CD14-positive monocyte (primary cell): ENCODE results near the gene ZNF414. TPM values are rescaled to one million over a fixed set of nuclear protein-coding genes. Genes with fewer than 3 reads are reported as not detected.
A peak's percentile ranks its signal among the peaks of the same experiment; 100 is the strongest.

ENCODE experiments used
- DNase-seq, 3 donors: peaks; one replicate each; pipeline ENCODE4 v3.0.0-alpha.2; 2011 to 2022
- H2AFZ ChIP-seq: 2 replicates; pipeline ENCODE4 v1.6.0; 2012; ENCODE audit warnings: mild to moderate bottlenecking, low read depth, low read length, inconsistent platforms; ENCODE audit not compliant: insufficient read depth, poor library complexity, severe bottlenecking
- H3K27ac ChIP-seq, 2 donors: 1 replicate in 1 of 2; 2 replicates in 1 of 2; pipeline ENCODE4 v1.5.1; 2012 to 2013; ENCODE audit warnings: low read length in 2 of 2, control low read depth in 1 of 2, inconsistent platforms in 1 of 2, low read depth in 1 of 2, mild to moderate bottlenecking in 1 of 2
- H3K27me3 ChIP-seq, 2 donors: one replicate each; pipeline versions ENCODE4 v1.6.0 to v1.6.1; 2011 to 2013; ENCODE audit warnings: low read length in 2 of 2; ENCODE audit not compliant: control insufficient read depth in 2 of 2, insufficient read depth in 2 of 2
- H3K36me3 ChIP-seq, 2 donors: replicated peaks in 1 of 2; 1 replicate in 1 of 2; 2 replicates in 1 of 2; pipeline versions ENCODE4 v1.5.1 to v1.6.1; 2012 to 2013; ENCODE audit warnings: low read length in 2 of 2, control low read depth in 1 of 2, inconsistent platforms in 1 of 2, mild to moderate bottlenecking in 1 of 2; ENCODE audit not compliant: insufficient read depth in 2 of 2, control insufficient read depth in 1 of 2
- H3K4me1 ChIP-seq, 2 donors: 1 replicate in 1 of 2; 2 replicates in 1 of 2; pipeline versions ENCODE4 v1.5.1 to v1.6.1; 2012 to 2013; ENCODE audit warnings: low read length in 2 of 2, control low read depth in 1 of 2, inconsistent platforms in 1 of 2, mild to moderate bottlenecking in 1 of 2, moderate library complexity in 1 of 2; ENCODE audit not compliant: insufficient read depth in 2 of 2, control insufficient read depth in 1 of 2
- H3K4me2 ChIP-seq: replicated peaks from 2 replicates; pipeline ENCODE3; 2012; ENCODE audit warnings: low read length, moderate library complexity, mild to moderate bottlenecking; ENCODE audit not compliant: poor library complexity, severe bottlenecking; ENCODE audit errors: extremely low read depth
- H3K4me3 ChIP-seq, 3 experiments: fragments of 200-600 bp in 1 of 3; sonication (generic) in 1 of 3; replicated peaks in 1 of 3; 1 replicate in 2 of 3; 2 replicates in 1 of 3; pipeline ENCODE4 v1.5.1; 2011 to 2013; ENCODE audit warnings: low read length in 3 of 3, mild to moderate bottlenecking in 3 of 3, control low read depth in 2 of 3, low read depth in 2 of 3, inconsistent platforms in 1 of 3, moderate library complexity in 1 of 3
- H3K79me2 ChIP-seq: 2 replicates; pipeline ENCODE4 v1.6.0; 2012; ENCODE audit warnings: mild to moderate bottlenecking, control low read depth, inconsistent platforms, low read length, moderate library complexity; ENCODE audit not compliant: insufficient read depth
- H3K9ac ChIP-seq: 2 replicates; pipeline ENCODE4 v1.6.0; 2017; ENCODE audit warnings: low read length, mild to moderate bottlenecking; ENCODE audit not compliant: insufficient read depth, poor library complexity, severe bottlenecking
- H3K9me3 ChIP-seq, 2 donors: replicated peaks in 1 of 2; 1 replicate in 1 of 2; 2 replicates in 1 of 2; pipeline versions ENCODE4 v1.5.1 to v1.6.1; 2012 to 2013; ENCODE audit warnings: low read length in 2 of 2, control low read depth in 1 of 2; ENCODE audit not compliant: control insufficient read depth in 1 of 2, insufficient read depth in 1 of 2
- H4K20me1 ChIP-seq: 2 replicates; pipeline ENCODE4 v1.6.0; 2012; ENCODE audit warnings: mild to moderate bottlenecking, low read length, control low read depth, moderate library complexity; ENCODE audit not compliant: insufficient read depth
- H3K27ac Mint-ChIP-seq, 7 donors: one replicate each; pipeline ENCODE4 v1.8.0; 2020; ENCODE audit warnings: mild to moderate bottlenecking in 7 of 7, mixed read lengths in 7 of 7, moderate library complexity in 6 of 7, inconsistent platforms in 2 of 7
- H3K27me3 Mint-ChIP-seq, 3 donors: one replicate each; pipeline ENCODE4 v1.8.0; 2021 to 2022; ENCODE audit warnings: low read depth in 3 of 3, mild to moderate bottlenecking in 3 of 3, mixed read lengths in 3 of 3, moderate library complexity in 3 of 3, inconsistent platforms in 1 of 3
- H3K36me3 Mint-ChIP-seq, 2 donors: one replicate each; pipeline ENCODE4 v1.8.0; 2020; ENCODE audit warnings: mixed read lengths in 2 of 2, inconsistent platforms in 1 of 2, mild to moderate bottlenecking in 1 of 2
- H3K4me1 Mint-ChIP-seq: one replicate; pipeline ENCODE4 v1.8.0; 2020; ENCODE audit warnings: mild to moderate bottlenecking, mixed read lengths
- H3K4me3 Mint-ChIP-seq, 2 donors: one replicate each; pipeline ENCODE4 v1.8.0; 2020; ENCODE audit warnings: mild to moderate bottlenecking in 2 of 2, mixed read lengths in 2 of 2, moderate library complexity in 1 of 2
- H3K9me3 Mint-ChIP-seq, 7 donors: one replicate each; pipeline ENCODE4 v1.8.0; 2020 to 2022; ENCODE audit warnings: mixed read lengths in 7 of 7, mild to moderate bottlenecking in 6 of 7, moderate library complexity in 6 of 7, inconsistent platforms in 2 of 7
- WGBS: methylation state at CpG from one replicate; pipeline ENCODE4 v1.1.5; 2013; ENCODE audit warnings: missing lambda C conversion rate; ENCODE audit not compliant: insufficient coverage; 5-methylcytosine and 5-hydroxymethylcytosine counted together
- intact Hi-C, 2 donors: fragments of 100-400 bp; cut with micrococcal nuclease; formaldehyde crosslinking; loops; one replicate each; pipeline versions ENCODE4 v1.15.0 to v1.15.1; 2023
- polyA plus RNA-seq, 3 donors: library from polyadenylated mRNA; depleted of rRNA in 1 of 3; unstranded in 2 of 3; stranded (reverse) in 1 of 3; fragments of 300-500 nt in 2 of 3; fragments of >200 nt in 1 of 3; fragmentation: Illumina TruSeq in 2 of 3; gene quantifications; 1 replicate in 2 of 3; 2 replicates in 1 of 3; pipeline ENCODE4 v1.2.3, GENCODE V29; 2012 to 2021
- TF ChIP-seq, protein P1 (sequence below): fragments of 200-600 bp; IDR thresholded peaks from one replicate; pipeline ENCODE4 v1.8.0; 2022; ENCODE audit warnings: antibody characterized with exemption, mild to moderate bottlenecking

The ZNF414 gene
- polyA plus RNA-seq, 3 donors: 4.1 to 21.1 (median 4.7) TPM

GRCh38 chr19:8519388-8519787 lies 5.4 kb upstream of the ZNF414 start:
- peaks cover 56% of the 10 kb centered on the region for H4K20me1 ChIP-seq
- H3K36me3 ChIP-seq: peaks cover 35 to 45% of the 10 kb centered on the region in 2 donors
- Mint-ChIP-seq H3K36me3 (peaks cover 9 to 18% of the 10 kb centered on the region in 2 donors), H3K4me3 (no peak overlapping the region), H3K27ac (peak overlapping the region; percentile 58 to 95 (median 77)), H3K4me1 (peaks cover 56% of the 10 kb centered on the region), H3K27me3 (no peaks in the 10 kb centered on the region), H3K9me3 (no peaks in the 10 kb centered on the region)
- TF ChIP-seq, protein P1, sequence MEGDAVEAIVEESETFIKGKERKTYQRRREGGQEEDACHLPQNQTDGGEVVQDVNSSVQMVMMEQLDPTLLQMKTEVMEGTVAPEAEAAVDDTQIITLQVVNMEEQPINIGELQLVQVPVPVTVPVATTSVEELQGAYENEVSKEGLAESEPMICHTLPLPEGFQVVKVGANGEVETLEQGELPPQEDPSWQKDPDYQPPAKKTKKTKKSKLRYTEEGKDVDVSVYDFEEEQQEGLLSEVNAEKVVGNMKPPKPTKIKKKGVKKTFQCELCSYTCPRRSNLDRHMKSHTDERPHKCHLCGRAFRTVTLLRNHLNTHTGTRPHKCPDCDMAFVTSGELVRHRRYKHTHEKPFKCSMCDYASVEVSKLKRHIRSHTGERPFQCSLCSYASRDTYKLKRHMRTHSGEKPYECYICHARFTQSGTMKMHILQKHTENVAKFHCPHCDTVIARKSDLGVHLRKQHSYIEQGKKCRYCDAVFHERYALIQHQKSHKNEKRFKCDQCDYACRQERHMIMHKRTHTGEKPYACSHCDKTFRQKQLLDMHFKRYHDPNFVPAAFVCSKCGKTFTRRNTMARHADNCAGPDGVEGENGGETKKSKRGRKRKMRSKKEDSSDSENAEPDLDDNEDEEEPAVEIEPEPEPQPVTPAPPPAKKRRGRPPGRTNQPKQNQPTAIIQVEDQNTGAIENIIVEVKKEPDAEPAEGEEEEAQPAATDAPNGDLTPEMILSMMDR: no peak
- 90% methylated on average over 4 of the region's 6 CpGs for WGBS
- intact Hi-C loops: loop anchor here (5.0 to 10.0 kb wide), 2 partner anchors 43 to 105 kb away; partner anchors contain the start of gene MARCHF2 (in 1 of the 2)
- H3K79me2 ChIP-seq: peaks cover 21% of the 10 kb centered on the region
- H3K27me3 ChIP-seq: no peaks in the 10 kb centered on the region
- H3K4me2 ChIP-seq: no peak overlapping the region
- peak overlapping the region; percentile 70 to 76 for H3K27ac ChIP-seq
- peaks cover 58 to 74% of the 10 kb centered on the region in 2 donors for H3K4me1 ChIP-seq
- H3K9ac ChIP-seq: no peak overlapping the region
- DNase-seq: no peak
- no peak overlapping the region for H2AFZ ChIP-seq
- H3K9me3 ChIP-seq: no peaks in the 10 kb centered on the region
- H3K4me3 ChIP-seq: no peak overlapping the region

GRCh38 chr19:8518536-8518935 lies 4.6 kb upstream of the ZNF414 start:
- WGBS: 93% methylated on average over 7 of the region's 11 CpGs
- Mint-ChIP-seq H3K36me3 (peaks cover 9 to 18% of the 10 kb centered on the region in 2 donors), H3K9me3 (no peaks in the 10 kb centered on the region), H3K27ac (peak overlapping the region; percentile 94 to 98 (median 97)), H3K4me1 (peaks cover 61% of the 10 kb centered on the region), H3K27me3 (peaks cover 0 to 3% (median 0%) of the 10 kb centered on the region in 3 donors), H3K4me3 (peak overlapping the region in 1 of 2 donors; percentile 53)
- H3K9ac ChIP-seq: no peak overlapping the region
- DNase-seq: no peak
- H3K27ac ChIP-seq: peak overlapping the region; percentile 76 to 93
- intact Hi-C loops: loop anchor here (5.0 to 10.0 kb wide), 2 partner anchors 44 to 104 kb away; partner anchors contain the start of gene MARCHF2 (in 1 of the 2)
- H3K27me3 ChIP-seq: no peaks in the 10 kb centered on the region
- peaks cover 20% of the 10 kb centered on the region for H3K79me2 ChIP-seq
- TF ChIP-seq, protein P1: no peak
- H2AFZ ChIP-seq: no peak overlapping the region
- peak overlapping the region; percentile 16 for H3K4me2 ChIP-seq
- no peaks in the 10 kb centered on the region for H3K9me3 ChIP-seq
- peaks cover 63 to 79% of the 10 kb centered on the region in 2 donors for H3K4me1 ChIP-seq
- peak overlapping the region in 1 of 3 experiments; percentile 63 for H3K4me3 ChIP-seq
- H4K20me1 ChIP-seq: peaks cover 48% of the 10 kb centered on the region
- peaks cover 28 to 36% of the 10 kb centered on the region in 2 donors for H3K36me3 ChIP-seq
